H9 (cell line): ENCODE results near the gene SPHK1. TPM values are rescaled to one million over a fixed set of nuclear protein-coding genes. Genes with fewer than 3 reads are reported as not detected.

ENCODE experiments used
- DNase-seq: peaks from one replicate; pipeline ENCODE4 v3.0.0-alpha.2; 2017
- H2AFZ ChIP-seq: one replicate; pipeline ENCODE4 v1.6.1; 2013; ENCODE audit warnings: mild to moderate bottlenecking, low read length, control low read depth, moderate library complexity
- H2AK5ac ChIP-seq: 2 replicates; pipeline ENCODE4 v1.6.1; 2013; ENCODE audit warnings: low read length, control low read depth, mixed read lengths; ENCODE audit not compliant: insufficient read length
- H2BK120ac ChIP-seq: one replicate; pipeline ENCODE4 v1.6.1; 2013; ENCODE audit warnings: low read depth, mild to moderate bottlenecking, low read length, control low read depth, inconsistent platforms; ENCODE audit not compliant: poor library complexity, severe bottlenecking
- H2BK12ac ChIP-seq: 2 replicates; pipeline ENCODE4 v1.6.1; 2013; ENCODE audit warnings: low read length, control low read depth, mixed read lengths, low read depth; ENCODE audit not compliant: insufficient read length
- H2BK15ac ChIP-seq: 2 replicates; pipeline ENCODE4 v1.6.1; 2013; ENCODE audit warnings: low read depth, low read length, control low read depth
- H2BK20ac ChIP-seq: one replicate; pipeline ENCODE4 v1.6.1; 2013; ENCODE audit warnings: low read depth, mild to moderate bottlenecking, low read length, control low read depth, inconsistent platforms; ENCODE audit not compliant: poor library complexity, severe bottlenecking
- H2BK5ac ChIP-seq: 2 replicates; pipeline ENCODE4 v1.6.1; 2013; ENCODE audit warnings: low read length, control low read depth, mixed read lengths; ENCODE audit not compliant: insufficient read length
- H3K14ac ChIP-seq: 2 replicates; pipeline ENCODE4 v1.6.1; 2013; ENCODE audit warnings: low read length, control low read depth; ENCODE audit not compliant: insufficient read depth
- H3K18ac ChIP-seq: 2 replicates; pipeline ENCODE4 v1.6.1; 2013; ENCODE audit warnings: low read depth, mild to moderate bottlenecking, mixed read lengths, low read length, control low read depth; ENCODE audit not compliant: insufficient read length
- H3K23ac ChIP-seq: 2 replicates; pipeline ENCODE4 v1.6.1; 2013; ENCODE audit warnings: low read length, control low read depth, mixed read lengths, low read depth; ENCODE audit not compliant: insufficient read length
- H3K23me2 ChIP-seq: 2 replicates; pipeline ENCODE4 v1.6.1; 2013; ENCODE audit warnings: low read depth, mild to moderate bottlenecking, mixed read lengths, low read length, control low read depth; ENCODE audit not compliant: insufficient read length, poor library complexity, severe bottlenecking
- H3K27ac ChIP-seq: 2 replicates; pipeline ENCODE4 v1.5.1; 2013; ENCODE audit warnings: low read length, control low read depth, mixed read lengths, low read depth; ENCODE audit not compliant: insufficient read length
- H3K27me3 ChIP-seq: 2 replicates; pipeline ENCODE4 v1.6.1; 2013; ENCODE audit warnings: low read length, control low read depth, inconsistent platforms; ENCODE audit not compliant: insufficient read depth
- H3K4ac ChIP-seq: 2 replicates; pipeline ENCODE4 v1.6.1; 2013; ENCODE audit warnings: low read depth, mild to moderate bottlenecking, control low read depth, inconsistent platforms, low read length, moderate library complexity
- H3K4me1 ChIP-seq: 2 replicates; pipeline ENCODE4 v1.6.1; 2013; ENCODE audit warnings: low read length, control low read depth, inconsistent platforms; ENCODE audit not compliant: insufficient read depth
- H3K4me2 ChIP-seq: 2 replicates; pipeline ENCODE4 v1.6.1; 2013; ENCODE audit warnings: low read length, control low read depth, mixed read lengths; ENCODE audit not compliant: insufficient read length, insufficient read depth
- H3K56ac ChIP-seq: 2 replicates; pipeline ENCODE4 v1.6.1; 2013; ENCODE audit warnings: low read depth, mild to moderate bottlenecking, mixed read lengths, low read length, control low read depth; ENCODE audit not compliant: insufficient read length
- H3K79me1 ChIP-seq: 2 replicates; pipeline ENCODE4 v1.6.1; 2013; ENCODE audit warnings: low read depth, mild to moderate bottlenecking, moderate library complexity, low read length, control low read depth, inconsistent platforms; ENCODE audit not compliant: insufficient read depth, poor library complexity, severe bottlenecking
- H3K79me2 ChIP-seq: 2 replicates; pipeline ENCODE4 v1.6.1; 2013; ENCODE audit warnings: low read length, control low read depth, inconsistent platforms; ENCODE audit not compliant: insufficient read depth
- H3K9ac ChIP-seq: 2 replicates; pipeline ENCODE4 v1.6.1; 2013; ENCODE audit warnings: low read length, control low read depth, mixed read lengths; ENCODE audit not compliant: insufficient read length; ENCODE audit errors: extremely low read depth
- H3K9me3 ChIP-seq: one replicate; pipeline ENCODE4 v1.6.1; 2013; ENCODE audit warnings: low read depth, low read length, inconsistent platforms; ENCODE audit not compliant: control insufficient read depth
- H3T11ph ChIP-seq: one replicate; pipeline ENCODE4 v1.6.1; 2013; ENCODE audit warnings: mild to moderate bottlenecking, low read length, control low read depth, inconsistent platforms
- H4K20me1 ChIP-seq: one replicate; pipeline ENCODE4 v1.6.1; 2013; ENCODE audit not compliant: control insufficient read depth, insufficient read length, insufficient read depth
- H4K5ac ChIP-seq: 2 replicates; pipeline ENCODE4 v1.6.1; 2013; ENCODE audit warnings: low read depth, mild to moderate bottlenecking, mixed read lengths, low read length, control low read depth; ENCODE audit not compliant: insufficient read length
- H4K8ac ChIP-seq: replicated peaks from 2 replicates; pipeline ENCODE4 v1.6.1; 2013; ENCODE audit warnings: low read length, control low read depth, mixed read lengths, low read depth; ENCODE audit not compliant: insufficient read length
- H4K91ac ChIP-seq: 2 replicates; pipeline ENCODE4 v1.6.1; 2013; ENCODE audit warnings: low read depth, mild to moderate bottlenecking, moderate library complexity, mixed read lengths, low read length, control low read depth; ENCODE audit not compliant: insufficient read length
- H3K27ac Mint-ChIP-seq, 3 experiments: 2 replicates in 2 of 3; 3 replicates in 1 of 3; pipeline ENCODE4 v1.8.0; 2020 to 2021; ENCODE audit warnings: mixed read lengths in 3 of 3, mild to moderate bottlenecking in 1 of 3, moderate library complexity in 1 of 3
- H3K27me3 Mint-ChIP-seq: 2 replicates; pipeline ENCODE4 v1.8.0; 2021; ENCODE audit warnings: low read depth, mild to moderate bottlenecking, moderate library complexity, mixed read lengths
- H3K36me3 Mint-ChIP-seq, 3 experiments: 2 replicates in 2 of 3; 3 replicates in 1 of 3; pipeline ENCODE4 v1.8.0; 2020 to 2021; ENCODE audit warnings: low read depth in 3 of 3, mixed read lengths in 3 of 3; ENCODE audit not compliant: insufficient read depth in 1 of 3
- H3K4me1 Mint-ChIP-seq, 2 experiments: 2 replicates each; pipeline ENCODE4 v1.8.0; 2020; ENCODE audit warnings: mixed read lengths in 2 of 2
- H3K4me3 Mint-ChIP-seq, 2 experiments: 2 replicates in 1 of 2; 3 replicates in 1 of 2; pipeline ENCODE4 v1.8.0; 2020 to 2021; ENCODE audit warnings: mild to moderate bottlenecking in 2 of 2, mixed read lengths in 2 of 2, moderate library complexity in 1 of 2
- H3K9me3 Mint-ChIP-seq, 2 experiments: 2 replicates in 1 of 2; 3 replicates in 1 of 2; pipeline ENCODE4 v1.8.0; 2020; ENCODE audit warnings: mild to moderate bottlenecking in 2 of 2, mixed read lengths in 2 of 2, moderate library complexity in 1 of 2
- CTCF ChIP-seq: fragments of 200-600 bp; sonication (generic); conservative IDR thresholded peaks from 3 replicates; pipeline ENCODE4 v1.8.0; 2021; ENCODE audit warnings: antibody characterized with exemption, mild to moderate bottlenecking
- WGBS: extraction: QIAGEN DNeasy Blood & Tissue Kit; methylation state at CpG from one replicate; pipeline ENCODE4 v1.1.7; 2013; ENCODE audit warnings: missing lambda C conversion rate, low lambda C conversion rate, mixed read lengths; ENCODE audit not compliant: insufficient read length; ENCODE audit errors: extremely low coverage; 5-methylcytosine and 5-hydroxymethylcytosine counted together
- total RNA-seq: library from RNA; stranded (reverse); gene quantifications from 2 replicates; pipeline ENCODE4 v1.2.1, GENCODE V29; 2021

SPHK1 gene
- total RNA-seq, 1 experiment from 2014 or later, result 1.4 TPM

- H3K9ac ChIP-seq, result no peak overlapping the region
- H3T11ph ChIP-seq, result no peak overlapping the region
- H4K91ac ChIP-seq, result no peak overlapping the region
- H3K27me3 ChIP-seq, result no peaks in the 10 kb centered on the region
- no peak overlapping the region for H3K4me3 Mint-ChIP-seq
- H3K18ac ChIP-seq, result no peak overlapping the region
- H3K9me3 Mint-ChIP-seq, result no peaks in the 10 kb centered on the region
- no peak overlapping the region for H3K23ac ChIP-seq
- no peaks in the 10 kb centered on the region for H3K79me2 ChIP-seq
- H2AK5ac ChIP-seq, result no peak overlapping the region
- H2BK15ac ChIP-seq, result no peak overlapping the region
- TF ChIP-seq CTCF, result no peak
- H2AFZ ChIP-seq, result no peak overlapping the region
- H4K8ac ChIP-seq, result no peak overlapping the region
- H2BK5ac ChIP-seq, result no peak overlapping the region
- no peak overlapping the region for H3K27ac ChIP-seq
- no peak for DNase-seq
- H3K36me3 Mint-ChIP-seq, result no peaks in the 10 kb centered on the region
- H2BK120ac ChIP-seq, result no peak overlapping the region
- WGBS, result no CpG with 5 or more reads among the region's 2 CpGs
- H2BK12ac ChIP-seq, result no peak overlapping the region
- no peaks in the 10 kb centered on the region for H3K23me2 ChIP-seq
- no peak overlapping the region for H2BK20ac ChIP-seq
- H3K79me1 ChIP-seq, result no peaks in the 10 kb centered on the region
- H3K14ac ChIP-seq, result no peak overlapping the region
- no peaks in the 10 kb centered on the region for H3K9me3 ChIP-seq
- no peaks in the 10 kb centered on the region for H3K27me3 Mint-ChIP-seq
- no peak overlapping the region for H3K4ac ChIP-seq
- peaks cover 8 to 13% of the 10 kb centered on the region in 2 experiments for H3K4me1 Mint-ChIP-seq
- H3K56ac ChIP-seq, result no peak overlapping the region
- H3K4me2 ChIP-seq, result no peak overlapping the region
- H4K5ac ChIP-seq, result no peak overlapping the region
- no peak overlapping the region for H3K27ac Mint-ChIP-seq
- no peaks in the 10 kb centered on the region for H4K20me1 ChIP-seq
- no peaks in the 10 kb centered on the region for H3K4me1 ChIP-seq
Observed at GRCh38 chr17:76360461-76360860, 23.9 kb upstream of the SPHK1 start.
